Natural killer cell (primary cell): ENCODE results near the gene C3orf70. TPM values are rescaled to one million over a fixed set of nuclear protein-coding genes. Genes with fewer than 3 reads are reported as not detected.

Source experiments
- ATAC-seq, 3 donors: fragments of 150-1000 bp in 2 of 3; fragments of 200-7000 bp in 1 of 3; cut with Tn5 transposase; 1 replicate in 1 of 3; 2 replicates in 2 of 3; pipeline ENCODE4 v1.10.0; 2021; ENCODE audit warnings: mild to moderate bottlenecking in 2 of 3, moderate library complexity in 2 of 3
- DNase-seq, 2 donors: peaks; one replicate each; pipeline versions ENCODE4 v3.0.0 to v3.0.0-alpha.2; 2013 to 2021; ENCODE audit warnings: mixed read lengths in 1 of 2
- H3K27ac ChIP-seq: one replicate; pipeline ENCODE4 v1.5.1; 2013; ENCODE audit warnings: mild to moderate bottlenecking, low read length
- H3K27me3 ChIP-seq: one replicate; pipeline ENCODE4 v1.6.1; 2013; ENCODE audit warnings: low read length; ENCODE audit not compliant: control insufficient read depth, insufficient read depth
- H3K36me3 ChIP-seq: one replicate; pipeline ENCODE4 v1.6.1; 2013; ENCODE audit warnings: low read length; ENCODE audit not compliant: control insufficient read depth, insufficient read depth
- H3K4me1 ChIP-seq: one replicate; pipeline ENCODE4 v1.6.1; 2013; ENCODE audit warnings: low read length; ENCODE audit not compliant: control insufficient read depth, insufficient read depth
- H3K4me3 ChIP-seq: one replicate; pipeline ENCODE4 v1.5.1; 2013; ENCODE audit warnings: low read length
- H3K9me3 ChIP-seq: one replicate; pipeline ENCODE4 v1.6.1; 2013; ENCODE audit warnings: low read length; ENCODE audit not compliant: control insufficient read depth, insufficient read depth
- H3K27ac Mint-ChIP-seq, 2 donors: one replicate each; pipeline ENCODE4 v1.8.0; 2022; ENCODE audit warnings: mild to moderate bottlenecking in 2 of 2, mixed read lengths in 2 of 2, moderate library complexity in 1 of 2
- H3K27me3 Mint-ChIP-seq, 2 donors: one replicate each; pipeline ENCODE4 v1.8.0; 2022; ENCODE audit warnings: low read depth in 2 of 2, mixed read lengths in 2 of 2
- H3K36me3 Mint-ChIP-seq: one replicate; pipeline ENCODE4 v1.8.0; 2022; ENCODE audit warnings: mixed read lengths
- H3K4me1 Mint-ChIP-seq, 2 donors: one replicate each; pipeline ENCODE4 v1.8.0; 2022; ENCODE audit warnings: mixed read lengths in 2 of 2
- H3K4me3 Mint-ChIP-seq: one replicate; pipeline ENCODE4 v1.8.0; 2022; ENCODE audit warnings: mild to moderate bottlenecking, moderate library complexity, mixed read lengths
- H3K9me3 Mint-ChIP-seq, 2 donors: one replicate each; pipeline ENCODE4 v1.8.0; 2022; ENCODE audit warnings: mixed read lengths in 2 of 2
- WGBS: methylation state at CpG from one replicate; pipeline ENCODE4 v1.1.7; 2013; ENCODE audit warnings: missing lambda C conversion rate; ENCODE audit not compliant: insufficient coverage; 5-methylcytosine and 5-hydroxymethylcytosine counted together
- intact Hi-C: fragments of 100-400 bp; cut with micrococcal nuclease; formaldehyde crosslinking; loops from one replicate; pipeline ENCODE4 v1.14.2; 2022
- total RNA-seq, 4 donors: library from RNA; stranded (reverse); fragments of 120-200 nt in 1 of 4; gene quantifications; one replicate each; pipeline versions ENCODE4 v1.2.3 to v1.2.4, GENCODE V29; 2013 to 2022
- TF ChIP-seq, protein P1 (sequence below): fragments of 200-600 bp; IDR thresholded peaks from one replicate; pipeline ENCODE4 v1.8.0; 2022; ENCODE audit warnings: antibody characterized with exemption

C3orf70 gene, protein sequence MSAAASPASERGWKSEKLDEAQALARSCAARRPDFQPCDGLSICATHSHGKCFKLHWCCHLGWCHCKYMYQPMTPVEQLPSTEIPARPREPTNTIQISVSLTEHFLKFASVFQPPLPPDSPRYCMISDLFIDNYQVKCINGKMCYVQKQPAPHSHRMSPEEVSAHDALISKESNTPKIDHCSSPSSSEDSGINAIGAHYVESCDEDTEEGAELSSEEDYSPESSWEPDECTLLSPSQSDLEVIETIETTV
- total RNA-seq = under 1 TPM; 0.05 to 0.07 (median 0.05) TPM
- not detected for total RNA-seq (2013)

DNA sequence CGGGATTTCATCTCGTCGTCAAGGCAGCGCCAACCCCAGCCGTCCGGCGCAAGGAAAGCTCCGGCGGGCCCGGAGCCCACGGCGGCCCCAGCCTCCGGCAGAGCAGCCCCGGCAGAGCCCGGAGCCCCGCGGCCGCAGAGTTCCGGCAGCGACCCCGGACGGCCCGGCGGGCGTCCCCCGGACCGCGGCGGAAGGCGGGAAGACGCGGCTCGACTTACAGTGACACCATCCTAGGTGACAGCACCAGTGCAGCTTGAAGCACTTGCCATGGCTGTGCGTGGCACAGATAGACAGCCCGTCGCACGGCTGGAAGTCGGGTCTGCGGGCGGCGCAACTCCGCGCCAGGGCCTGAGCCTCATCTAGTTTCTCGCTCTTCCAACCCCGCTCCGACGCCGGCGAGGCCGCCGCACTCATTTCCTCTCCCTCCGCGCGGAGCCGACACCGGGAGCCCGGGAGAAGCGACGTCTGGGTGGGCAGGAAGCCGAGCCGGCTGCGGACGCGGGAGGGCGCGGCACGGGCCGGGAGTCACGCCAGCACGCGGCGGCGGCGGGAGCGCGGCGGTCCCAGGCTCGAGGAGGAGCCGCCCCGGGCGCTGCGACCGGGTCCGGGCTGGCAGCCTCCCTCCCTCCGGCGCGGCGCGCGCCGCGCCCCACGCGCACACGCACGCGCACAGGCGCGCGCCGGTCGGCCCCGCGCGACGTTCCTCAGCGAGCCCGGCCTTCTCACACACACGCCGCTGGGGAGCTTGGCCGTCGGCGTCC, at the start of gene C3orf70:
C3orf70 (minus strand) TSS at position 651 of the 761 bp plus-strand sequence; CDS start at position 414, 237 bp downstream.
- peaks cover 26 to 38% of the 10 kb centered on the region in 2 donors for H3K27me3 Mint-ChIP-seq
- peak; percentile 49 to 70 (median 50) for ATAC-seq
- no peaks in the 10 kb centered on the region for H3K9me3 Mint-ChIP-seq
- Histone ChIP-seq H3K27me3 (peaks cover 12% of the 10 kb centered on the region), H3K4me1 (peaks cover 11% of the 10 kb centered on the region), H3K4me3 (peak within 1 kb of the TSS; percentile 25), H3K9me3 (no peaks in the 10 kb centered on the region), H3K27ac (no peak within 1 kb of the TSS), H3K36me3 (no peaks in the 10 kb centered on the region)
- TF ChIP-seq, protein P1, sequence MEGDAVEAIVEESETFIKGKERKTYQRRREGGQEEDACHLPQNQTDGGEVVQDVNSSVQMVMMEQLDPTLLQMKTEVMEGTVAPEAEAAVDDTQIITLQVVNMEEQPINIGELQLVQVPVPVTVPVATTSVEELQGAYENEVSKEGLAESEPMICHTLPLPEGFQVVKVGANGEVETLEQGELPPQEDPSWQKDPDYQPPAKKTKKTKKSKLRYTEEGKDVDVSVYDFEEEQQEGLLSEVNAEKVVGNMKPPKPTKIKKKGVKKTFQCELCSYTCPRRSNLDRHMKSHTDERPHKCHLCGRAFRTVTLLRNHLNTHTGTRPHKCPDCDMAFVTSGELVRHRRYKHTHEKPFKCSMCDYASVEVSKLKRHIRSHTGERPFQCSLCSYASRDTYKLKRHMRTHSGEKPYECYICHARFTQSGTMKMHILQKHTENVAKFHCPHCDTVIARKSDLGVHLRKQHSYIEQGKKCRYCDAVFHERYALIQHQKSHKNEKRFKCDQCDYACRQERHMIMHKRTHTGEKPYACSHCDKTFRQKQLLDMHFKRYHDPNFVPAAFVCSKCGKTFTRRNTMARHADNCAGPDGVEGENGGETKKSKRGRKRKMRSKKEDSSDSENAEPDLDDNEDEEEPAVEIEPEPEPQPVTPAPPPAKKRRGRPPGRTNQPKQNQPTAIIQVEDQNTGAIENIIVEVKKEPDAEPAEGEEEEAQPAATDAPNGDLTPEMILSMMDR = no peak
- DNase-seq = peak; percentile 16 to 20
- peaks cover 0 to 4% of the 10 kb centered on the region in 2 donors for H3K4me1 Mint-ChIP-seq
- intact Hi-C loops = no loop called here
- WGBS = under 1% methylated on average over 113 of the region's 113 CpGs
- no peaks in the 10 kb centered on the region for H3K36me3 Mint-ChIP-seq
- H3K4me3 Mint-ChIP-seq = peak within 1 kb of the TSS; percentile 88
- H3K27ac Mint-ChIP-seq = peak within 1 kb of the TSS in 1 of 2 donors; percentile 68

DNA sequence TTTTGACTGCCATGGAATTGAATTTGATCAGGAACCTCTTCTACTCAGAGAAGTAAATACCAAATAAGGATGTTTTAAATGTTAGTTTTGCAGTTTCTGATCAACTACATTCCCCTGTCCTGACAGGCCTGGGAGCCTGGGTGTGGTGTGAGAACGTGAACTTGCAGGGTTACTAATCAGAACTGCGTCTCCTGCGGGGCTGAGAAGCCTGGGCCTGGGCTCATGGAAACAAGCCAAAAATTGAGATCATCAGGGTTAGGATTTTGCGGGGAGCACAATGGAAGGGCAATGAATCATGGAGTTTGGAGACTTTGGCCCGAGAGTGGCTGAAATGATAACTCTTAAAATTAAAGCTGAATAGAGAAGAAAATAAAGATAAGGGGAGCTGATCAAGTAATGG, 47.8 kb upstream of the C3orf70 start:
- H3K4me3 ChIP-seq = no peak overlapping the region
- Mint-ChIP-seq H3K27me3 (no peaks in the 10 kb centered on the region), H3K27ac (no peak overlapping the region), H3K4me1 (no peaks in the 10 kb centered on the region), H3K4me3 (no peak overlapping the region), H3K9me3 (no peaks in the 10 kb centered on the region), H3K36me3 (no peaks in the 10 kb centered on the region)
- WGBS = 98% methylated on average over 5 of the region's 5 CpGs
- TF ChIP-seq, protein P1 = no peak
- intact Hi-C loops = no loop called here
- ATAC-seq (no peak), DNase-seq (no peak)
- no peaks in the 10 kb centered on the region for H3K4me1 ChIP-seq
- H3K9me3 ChIP-seq = no peaks in the 10 kb centered on the region
- no peak overlapping the region for H3K27ac ChIP-seq
- H3K27me3 ChIP-seq = no peaks in the 10 kb centered on the region
- no peaks in the 10 kb centered on the region for H3K36me3 ChIP-seq

DNA sequence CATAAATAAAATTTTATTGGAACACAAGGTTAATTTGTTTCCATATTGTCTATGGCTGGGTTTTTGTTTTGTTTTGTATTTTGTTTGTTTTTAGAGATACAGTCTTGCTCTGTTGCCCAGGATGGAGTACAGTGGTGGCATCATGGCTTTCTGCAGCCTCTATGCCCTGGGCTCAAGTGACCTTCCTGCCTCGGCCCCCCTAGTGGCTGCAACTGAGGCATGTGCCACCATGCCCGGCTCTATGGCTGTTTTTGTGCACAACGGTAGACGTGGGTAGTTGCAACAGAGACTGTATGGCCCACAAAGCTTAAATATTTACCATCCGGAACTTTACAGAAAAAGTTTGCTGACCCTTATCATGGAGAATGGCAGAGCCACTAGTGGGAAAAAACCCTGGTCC, 46.8 kb upstream of the C3orf70 start:
- H3K27ac Mint-ChIP-seq = no peak overlapping the region
- H3K36me3 Mint-ChIP-seq = no peaks in the 10 kb centered on the region
- 91% methylated on average over 5 of the region's 5 CpGs for WGBS
- no peak for DNase-seq
- no peaks in the 10 kb centered on the region for H3K9me3 Mint-ChIP-seq
- H3K27me3 ChIP-seq = no peaks in the 10 kb centered on the region
- no peak overlapping the region for H3K4me3 Mint-ChIP-seq
- H3K27ac ChIP-seq = no peak overlapping the region
- intact Hi-C loops = no loop called here
- TF ChIP-seq, protein P1 = no peak
- H3K36me3 ChIP-seq = no peaks in the 10 kb centered on the region
- no peak overlapping the region for H3K4me3 ChIP-seq
- H3K4me1 Mint-ChIP-seq = no peaks in the 10 kb centered on the region
- ATAC-seq = no peak
- H3K27me3 Mint-ChIP-seq = no peaks in the 10 kb centered on the region
- no peaks in the 10 kb centered on the region for H3K9me3 ChIP-seq
- H3K4me1 ChIP-seq = no peaks in the 10 kb centered on the region
